DLD1 (cell line): ENCODE measurements around the gene CCDC73.
"Not testable (repeated sequence)": the region's sequence is repeated elsewhere in the genome, so short reads cannot be mapped to it uniquely, and the experiment has no call there.

Experiments
- in situ Hi-C: cut with HindIII; loops from 2 replicates; pipeline ENCODE4 v1.10.0; 2017; ENCODE audit warnings: low sequenced_read_pairs

CCDC73 gene

GRCh38 chr11:32706985-32707741 is 87.3 kb downstream of the CCDC73 start:
- in situ Hi-C loops: no loop called here

GRCh38 chr11:32705309-32706033 is 89.0 kb downstream of the CCDC73 start:
- in situ Hi-C loops: no loop called here

GRCh38 chr11:32704775-32705174 is 89.7 kb downstream of the CCDC73 start:
- in situ Hi-C loops: no loop called here

GRCh38 chr11:32704261-32704660 is 90.2 kb downstream of the CCDC73 start:
- in situ Hi-C loops: no loop called here

GRCh38 chr11:32701616-32702015 is 92.8 kb downstream of the CCDC73 start:
- in situ Hi-C loops: no loop called here

- in situ Hi-C loops: no loop called here
Measured at GRCh38 chr11:32698579-32698978, 95.9 kb downstream of the CCDC73 start.

- in situ Hi-C loops: no loop called here
Measured at GRCh38 chr11:32671051-32671450, 123.4 kb downstream of the CCDC73 start.

GRCh38 chr11:32659672-32660071 is 134.8 kb downstream of the CCDC73 start:
- in situ Hi-C loops: no loop called here

- in situ Hi-C loops: no loop called here
Measured at GRCh38 chr11:32658639-32659406, 135.6 kb downstream of the CCDC73 start.

GRCh38 chr11:32643526-32643925 is 150.9 kb downstream of the CCDC73 start:
- in situ Hi-C loops: no loop called here

- in situ Hi-C loops: no loop called here
Measured at GRCh38 chr11:32641361-32641760, 153.1 kb downstream of the CCDC73 start.

- in situ Hi-C loops: no loop called here
Measured at GRCh38 chr11:32635819-32636218, 158.6 kb downstream of the CCDC73 start.

GRCh38 chr11:32630844-32631243 is 163.6 kb downstream of the CCDC73 start:
- in situ Hi-C loops: no loop called here

GRCh38 chr11:32616903-32617302 is 177.6 kb downstream of the CCDC73 start:
- in situ Hi-C loops: no loop called here

GRCh38 chr11:32615422-32615821 is 179.0 kb downstream of the CCDC73 start:
- in situ Hi-C loops: no loop called here

GRCh38 chr11:32613500-32614151 is 180.8 kb downstream of the CCDC73 start:
- in situ Hi-C loops: no loop called here

- in situ Hi-C loops: no loop called here
Measured at GRCh38 chr11:32610797-32611352, 183.6 kb downstream of the CCDC73 start.

GRCh38 chr11:32608826-32609225 is 185.6 kb downstream of the CCDC73 start:
- in situ Hi-C loops: not testable (repeated sequence)

GRCh38 chr11:32606220-32606619 is 188.2 kb downstream of the CCDC73 start:
- in situ Hi-C loops: no loop called here

- in situ Hi-C loops: no loop called here
Measured at GRCh38 chr11:32602657-32603415, 191.6 kb downstream of the CCDC73 start.
